Measurements from ENCODE around the gene AGAP1.

GRCh38 chr2:235855011-235855410 is 361.2 kb downstream of the AGAP1 start:
- TF ChIP-seq POLR2A (IDR thresholded peaks at IDR 0.05; ENCODE audit: low read depth, low read length) (no peak), POLR2AphosphoS5 (IDR thresholded peaks at IDR 0.05; ENCODE audit: low read depth, low read length) (no peak), TAF1 (IDR thresholded peaks at IDR 0.05; ENCODE audit: low read depth, low read length) (no peak), POU2F2 (IDR thresholded peaks at IDR 0.05; ENCODE audit: low read depth, low read length) (no peak), PAX5 (IDR thresholded peaks at IDR 0.05; ENCODE audit: insufficient read depth, low read length, severe bottlenecking) (no peak), SPI1 (IDR thresholded peaks at IDR 0.05; ENCODE audit: low read depth, low read length) (no peak)
